ENCODE results near the gene THSD4. TPM values are rescaled to one million over a fixed set of nuclear protein-coding genes. Genes with fewer than 3 reads are reported as not detected.
A peak's percentile ranks its signal among the peaks of the same experiment; 100 is the strongest.
"Not testable (repeated sequence)": the region's sequence is repeated elsewhere in the genome, so short reads cannot be mapped to it uniquely, and the experiment has no call there.

THSD4 gene
- polyA plus RNA-seq, 1 experiment, result 45.8 TPM

GRCh38 chr15:71400294-71400693 is 285.0 kb downstream of the THSD4 start:
- no peak overlapping the region for H3K27ac ChIP-seq (ENCODE audit: low read depth, low read length)
- POLR2A ChIA-PET, result no interaction called here
- CTCF ChIA-PET, result interaction anchor here (1.1 kb wide), 1 partner anchor 12 kb away, joined by 4 read pairs; no protein-coding TSS in a partner anchor
- TF ChIP-seq, protein P1, sequence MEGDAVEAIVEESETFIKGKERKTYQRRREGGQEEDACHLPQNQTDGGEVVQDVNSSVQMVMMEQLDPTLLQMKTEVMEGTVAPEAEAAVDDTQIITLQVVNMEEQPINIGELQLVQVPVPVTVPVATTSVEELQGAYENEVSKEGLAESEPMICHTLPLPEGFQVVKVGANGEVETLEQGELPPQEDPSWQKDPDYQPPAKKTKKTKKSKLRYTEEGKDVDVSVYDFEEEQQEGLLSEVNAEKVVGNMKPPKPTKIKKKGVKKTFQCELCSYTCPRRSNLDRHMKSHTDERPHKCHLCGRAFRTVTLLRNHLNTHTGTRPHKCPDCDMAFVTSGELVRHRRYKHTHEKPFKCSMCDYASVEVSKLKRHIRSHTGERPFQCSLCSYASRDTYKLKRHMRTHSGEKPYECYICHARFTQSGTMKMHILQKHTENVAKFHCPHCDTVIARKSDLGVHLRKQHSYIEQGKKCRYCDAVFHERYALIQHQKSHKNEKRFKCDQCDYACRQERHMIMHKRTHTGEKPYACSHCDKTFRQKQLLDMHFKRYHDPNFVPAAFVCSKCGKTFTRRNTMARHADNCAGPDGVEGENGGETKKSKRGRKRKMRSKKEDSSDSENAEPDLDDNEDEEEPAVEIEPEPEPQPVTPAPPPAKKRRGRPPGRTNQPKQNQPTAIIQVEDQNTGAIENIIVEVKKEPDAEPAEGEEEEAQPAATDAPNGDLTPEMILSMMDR (IDR thresholded peaks at IDR 0.05; ENCODE audit: low read depth, low read length), result no peak
- no peak for DNase-seq (ENCODE audit: low read depth, low spot score)
- no peak overlapping the region for H3K4me3 ChIP-seq (ENCODE audit: low read depth, low read length)
- H3K27me3 ChIP-seq (ENCODE audit: control insufficient read depth, insufficient read depth, low read length), result no peaks in the 10 kb centered on the region
- no peaks in the 10 kb centered on the region for H3K9me3 ChIP-seq (ENCODE audit: control insufficient read depth, insufficient read depth, low read length)

DNA sequence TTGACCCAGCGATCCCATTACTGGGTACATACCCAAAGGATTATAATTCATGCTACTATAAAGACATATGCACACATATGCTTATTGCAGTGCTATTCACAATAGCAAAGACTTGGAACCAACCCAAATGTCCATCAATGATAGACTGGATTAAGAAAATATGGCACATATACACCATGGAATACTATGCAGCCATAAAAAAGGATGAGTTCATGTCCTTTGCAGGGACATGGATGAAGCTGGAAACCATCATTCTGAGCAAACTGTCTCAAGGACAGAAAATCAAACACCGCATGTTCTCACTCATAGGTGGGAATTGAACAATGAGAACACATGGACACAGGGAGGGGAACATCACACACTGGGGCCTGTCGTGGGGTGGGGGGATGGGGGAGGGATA is 286.5 kb downstream of the THSD4 start:
- H3K4me3 ChIP-seq (ENCODE audit: low read depth, low read length); H3K9me3 ChIP-seq (ENCODE audit: control insufficient read depth, insufficient read depth, low read length); H3K27ac ChIP-seq (ENCODE audit: low read depth, low read length); POLR2A ChIA-PET; H3K27me3 ChIP-seq (ENCODE audit: control insufficient read depth, insufficient read depth, low read length); DNase-seq (ENCODE audit: low read depth, low spot score): not testable (repeated sequence)
- CTCF ChIA-PET, result interaction anchor here (1.0 kb wide), 2 partner anchors 11 to 15 kb away, joined by 3 to 4 read pairs; no protein-coding TSS in a partner anchor

DNA sequence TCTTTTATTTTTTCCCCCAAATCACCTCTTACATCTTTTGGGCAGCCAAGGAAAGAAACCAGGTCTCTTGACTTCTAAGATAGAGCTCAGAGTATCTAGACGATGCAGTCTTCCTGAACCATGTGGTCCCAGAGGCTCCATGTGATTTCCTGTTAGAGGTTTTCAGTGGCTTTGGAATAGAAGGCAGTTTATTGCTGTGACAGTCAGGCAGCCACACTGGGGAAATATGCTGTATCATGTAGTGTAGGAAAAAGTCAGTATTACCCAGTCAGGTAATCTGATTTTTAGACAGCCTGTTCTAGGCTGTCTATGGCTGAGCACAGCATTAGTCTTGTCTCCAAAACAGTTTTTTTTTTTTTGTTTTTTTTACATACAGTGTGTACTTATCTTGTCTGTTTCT is 294.3 kb downstream of the THSD4 start:
- H3K4me3 ChIP-seq (ENCODE audit: low read depth, low read length), result no peak overlapping the region
- H3K27ac ChIP-seq (ENCODE audit: low read depth, low read length), result no peak overlapping the region
- TF ChIP-seq, protein P1 (IDR thresholded peaks at IDR 0.05; ENCODE audit: low read depth, low read length), result no peak
- H3K27me3 ChIP-seq (ENCODE audit: control insufficient read depth, insufficient read depth, low read length), result no peaks in the 10 kb centered on the region
- DNase-seq (ENCODE audit: low read depth, low spot score), result no peak
- no peaks in the 10 kb centered on the region for H3K9me3 ChIP-seq (ENCODE audit: control insufficient read depth, insufficient read depth, low read length)
- POLR2A ChIA-PET, result no interaction called here
- CTCF ChIA-PET, result interaction anchor here (0.7 to 1.0 kb wide), 2 partner anchors 11 to 168 kb away, joined by 3 to 4 read pairs; no protein-coding TSS in a partner anchor

DNA sequence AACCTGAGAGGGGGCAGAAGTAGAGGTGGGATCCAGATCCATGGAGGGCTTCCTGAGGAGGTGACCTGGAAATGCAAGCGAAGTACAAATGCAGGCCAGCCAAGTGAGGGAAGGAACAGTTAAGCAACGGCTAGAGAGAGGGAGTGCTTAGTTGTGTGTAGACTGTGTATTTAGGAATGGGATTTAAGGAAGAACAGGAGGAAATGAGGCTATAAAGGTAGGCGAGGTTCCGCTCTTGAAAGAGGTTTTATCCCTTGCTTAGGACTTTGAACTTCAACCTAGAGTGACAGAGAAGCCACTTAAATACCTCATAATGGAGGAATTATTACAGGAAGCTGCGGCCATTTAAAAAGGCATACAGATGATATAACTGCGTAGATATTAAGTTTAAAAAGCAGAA is 295.1 kb downstream of the THSD4 start:
- CTCF ChIA-PET, result no interaction called here
- no peaks in the 10 kb centered on the region for H3K27me3 ChIP-seq (ENCODE audit: control insufficient read depth, insufficient read depth, low read length)
- DNase-seq (ENCODE audit: low read depth, low spot score), result no peak
- no peak overlapping the region for H3K27ac ChIP-seq (ENCODE audit: low read depth, low read length)
- H3K4me3 ChIP-seq (ENCODE audit: low read depth, low read length), result no peak overlapping the region
- POLR2A ChIA-PET, result no interaction called here
- no peaks in the 10 kb centered on the region for H3K9me3 ChIP-seq (ENCODE audit: control insufficient read depth, insufficient read depth, low read length)
- TF ChIP-seq, protein P1 (IDR thresholded peaks at IDR 0.05; ENCODE audit: low read depth, low read length), result no peak

GRCh38 chr15:71411538-71412482 is 296.5 kb downstream of the THSD4 start:
- POLR2A ChIA-PET, result no interaction called here
- Histone ChIP-seq H3K27me3 (ENCODE audit: control insufficient read depth, insufficient read depth, low read length) (no peaks in the 10 kb centered on the region), H3K4me3 (ENCODE audit: low read depth, low read length) (no peak overlapping the region), H3K27ac (ENCODE audit: low read depth, low read length) (peak overlapping the region; percentile 52), H3K9me3 (ENCODE audit: control insufficient read depth, insufficient read depth, low read length) (no peaks in the 10 kb centered on the region)
- CTCF ChIA-PET, result interaction anchor here (0.8 to 2.0 kb wide), 8 partner anchors 11 to 32 kb away, joined by 3 to 5 read pairs (median 4); no protein-coding TSS in a partner anchor
- no peak for DNase-seq (ENCODE audit: low read depth, low spot score)
- TF ChIP-seq, protein P1 (IDR thresholded peaks at IDR 0.05; ENCODE audit: low read depth, low read length), result peak; percentile 42

Data from AG04450 (cell line).